ENCODE data around the gene RGS7BP. TPM values are rescaled to one million over a fixed set of nuclear protein-coding genes. Genes with fewer than 3 reads are reported as not detected.

The RGS7BP gene
- total RNA-seq, 1 donor from 2014 or later, result not detected

DNA sequence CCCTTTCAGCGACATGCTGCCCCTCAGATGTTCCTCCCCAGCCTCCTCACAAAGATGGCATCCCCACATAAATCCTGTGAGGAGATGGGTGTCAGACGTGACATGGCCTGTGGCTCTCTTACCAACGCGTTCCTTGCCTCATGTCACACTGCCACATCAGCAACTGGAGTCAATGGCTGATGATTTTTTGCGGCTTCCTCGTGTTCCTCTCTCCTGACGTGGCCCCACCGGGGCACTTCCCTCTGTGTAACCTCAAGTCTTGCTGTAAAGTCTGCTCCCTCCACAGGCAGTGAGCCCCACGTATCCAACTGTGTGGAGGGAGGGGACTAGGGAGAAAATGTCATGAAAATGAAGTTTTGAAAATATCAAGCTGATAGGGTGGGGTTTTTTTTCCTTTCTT lies 131.3 kb downstream of the RGS7BP start:
- TF ChIP-seq, protein P1, sequence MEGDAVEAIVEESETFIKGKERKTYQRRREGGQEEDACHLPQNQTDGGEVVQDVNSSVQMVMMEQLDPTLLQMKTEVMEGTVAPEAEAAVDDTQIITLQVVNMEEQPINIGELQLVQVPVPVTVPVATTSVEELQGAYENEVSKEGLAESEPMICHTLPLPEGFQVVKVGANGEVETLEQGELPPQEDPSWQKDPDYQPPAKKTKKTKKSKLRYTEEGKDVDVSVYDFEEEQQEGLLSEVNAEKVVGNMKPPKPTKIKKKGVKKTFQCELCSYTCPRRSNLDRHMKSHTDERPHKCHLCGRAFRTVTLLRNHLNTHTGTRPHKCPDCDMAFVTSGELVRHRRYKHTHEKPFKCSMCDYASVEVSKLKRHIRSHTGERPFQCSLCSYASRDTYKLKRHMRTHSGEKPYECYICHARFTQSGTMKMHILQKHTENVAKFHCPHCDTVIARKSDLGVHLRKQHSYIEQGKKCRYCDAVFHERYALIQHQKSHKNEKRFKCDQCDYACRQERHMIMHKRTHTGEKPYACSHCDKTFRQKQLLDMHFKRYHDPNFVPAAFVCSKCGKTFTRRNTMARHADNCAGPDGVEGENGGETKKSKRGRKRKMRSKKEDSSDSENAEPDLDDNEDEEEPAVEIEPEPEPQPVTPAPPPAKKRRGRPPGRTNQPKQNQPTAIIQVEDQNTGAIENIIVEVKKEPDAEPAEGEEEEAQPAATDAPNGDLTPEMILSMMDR (conservative IDR thresholded peaks at IDR 0.05; ENCODE audit: low read depth, low read length), result no peak
- no peak overlapping the region for H3K4me3 ChIP-seq (ENCODE audit: low read depth, low read length)
- no peak for DNase-seq (ENCODE audit: low read depth)

DNA sequence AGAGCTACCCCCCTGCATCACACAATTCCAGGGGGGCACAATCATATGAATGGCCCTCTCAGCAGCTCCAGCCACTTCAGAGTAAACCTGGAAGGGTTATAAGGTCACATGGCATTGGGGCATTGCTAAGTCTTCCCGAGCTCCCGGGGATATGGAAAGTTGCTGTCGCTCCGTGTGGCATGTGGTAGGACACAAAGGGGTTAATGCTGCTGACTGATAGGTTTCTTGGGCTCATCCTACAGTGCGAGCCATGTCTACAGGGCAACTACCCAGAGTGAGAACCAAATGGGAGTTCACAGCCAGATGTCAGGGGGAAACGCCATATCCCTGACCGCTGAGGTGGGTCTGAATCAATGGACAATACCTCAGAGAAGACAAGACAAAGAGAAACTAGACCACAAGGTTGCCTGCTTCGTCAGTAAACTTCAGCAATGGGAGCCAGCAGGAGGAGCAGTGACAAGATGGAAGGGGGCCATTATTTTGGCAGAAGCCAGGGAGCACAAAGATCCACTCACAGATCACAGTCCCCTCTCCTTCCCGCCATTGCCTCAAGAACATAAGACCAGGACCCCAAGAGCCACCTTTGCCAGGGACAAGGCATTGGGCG lies 132.1 kb downstream of the RGS7BP start:
- no peak for DNase-seq (ENCODE audit: low read depth)
- TF ChIP-seq, protein P1 (conservative IDR thresholded peaks at IDR 0.05; ENCODE audit: low read depth, low read length), result peak; percentile 19
- H3K4me3 ChIP-seq (ENCODE audit: low read depth, low read length), result no peak overlapping the region

DNA sequence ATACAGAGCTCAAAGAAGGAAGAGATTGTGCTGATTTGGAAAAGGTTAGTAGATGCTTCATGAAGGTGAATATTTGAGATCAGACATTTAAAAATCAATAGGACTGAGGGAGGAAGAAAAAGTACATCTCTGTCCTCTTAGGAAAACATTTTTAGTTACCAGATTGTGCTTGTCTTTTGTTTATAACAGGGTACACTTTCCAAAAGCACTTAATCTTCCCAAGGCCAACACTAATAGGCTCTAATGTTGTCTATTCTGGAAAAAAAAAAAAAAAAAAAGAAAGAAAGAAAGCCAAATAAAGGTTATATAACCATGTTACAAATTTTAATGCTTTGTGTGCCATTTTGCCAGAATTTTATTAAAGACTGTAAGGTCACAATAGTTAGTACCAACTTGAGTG lies 139.0 kb downstream of the RGS7BP start:
- TF ChIP-seq, protein P1 (conservative IDR thresholded peaks at IDR 0.05; ENCODE audit: low read depth, low read length), result no peak
- DNase-seq (ENCODE audit: low read depth), result no peak

DNA sequence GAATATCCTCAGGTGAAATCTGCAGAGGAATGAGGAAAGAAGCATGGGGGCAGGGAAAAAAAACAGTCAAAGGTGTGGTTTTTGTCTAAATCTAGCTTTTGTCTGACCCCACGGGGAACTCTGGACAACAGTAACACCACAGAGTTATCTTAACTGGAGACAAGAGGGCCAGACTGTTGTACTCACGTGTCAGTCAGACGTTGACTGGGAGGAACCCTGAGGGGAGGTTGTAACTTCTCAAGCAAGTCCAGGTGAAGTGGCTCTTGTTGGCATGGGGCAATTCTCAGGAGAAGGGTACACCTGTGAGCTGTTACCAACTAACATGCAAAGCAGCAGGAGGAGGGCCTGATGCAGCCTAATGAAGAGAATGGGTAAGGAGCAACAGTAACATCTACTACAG lies 140.4 kb downstream of the RGS7BP start:
- DNase-seq (ENCODE audit: low read depth), result no peak
- TF ChIP-seq, protein P1 (conservative IDR thresholded peaks at IDR 0.05; ENCODE audit: low read depth, low read length), result no peak
- H3K4me3 ChIP-seq (ENCODE audit: low read depth, low read length), result no peak overlapping the region

More for the DNA sequence above, 139.0 kb downstream of the RGS7BP start:
- H3K4me3 ChIP-seq (ENCODE audit: low read depth, low read length), result no peak overlapping the region

DNA sequence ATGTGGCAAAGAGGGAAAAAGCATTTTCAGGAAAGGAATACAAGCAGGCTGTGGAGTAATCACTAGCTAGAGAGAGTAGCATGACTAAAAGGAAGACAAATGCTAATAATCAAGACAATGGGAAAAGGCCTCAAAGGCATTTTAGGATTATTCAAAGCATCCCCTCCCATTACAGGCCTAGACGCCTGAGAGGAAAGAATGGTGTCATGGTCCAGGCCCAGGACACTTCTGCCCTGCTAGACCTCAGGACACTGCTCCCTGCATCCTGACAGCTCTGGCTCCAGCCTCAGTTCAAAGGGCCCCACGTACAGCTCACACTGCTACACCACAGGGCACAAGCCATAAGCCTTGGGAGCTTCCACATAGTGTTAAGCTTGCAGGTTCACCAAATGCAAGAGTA lies 143.7 kb downstream of the RGS7BP start:
- no peak for DNase-seq (ENCODE audit: low read depth)

DNA sequence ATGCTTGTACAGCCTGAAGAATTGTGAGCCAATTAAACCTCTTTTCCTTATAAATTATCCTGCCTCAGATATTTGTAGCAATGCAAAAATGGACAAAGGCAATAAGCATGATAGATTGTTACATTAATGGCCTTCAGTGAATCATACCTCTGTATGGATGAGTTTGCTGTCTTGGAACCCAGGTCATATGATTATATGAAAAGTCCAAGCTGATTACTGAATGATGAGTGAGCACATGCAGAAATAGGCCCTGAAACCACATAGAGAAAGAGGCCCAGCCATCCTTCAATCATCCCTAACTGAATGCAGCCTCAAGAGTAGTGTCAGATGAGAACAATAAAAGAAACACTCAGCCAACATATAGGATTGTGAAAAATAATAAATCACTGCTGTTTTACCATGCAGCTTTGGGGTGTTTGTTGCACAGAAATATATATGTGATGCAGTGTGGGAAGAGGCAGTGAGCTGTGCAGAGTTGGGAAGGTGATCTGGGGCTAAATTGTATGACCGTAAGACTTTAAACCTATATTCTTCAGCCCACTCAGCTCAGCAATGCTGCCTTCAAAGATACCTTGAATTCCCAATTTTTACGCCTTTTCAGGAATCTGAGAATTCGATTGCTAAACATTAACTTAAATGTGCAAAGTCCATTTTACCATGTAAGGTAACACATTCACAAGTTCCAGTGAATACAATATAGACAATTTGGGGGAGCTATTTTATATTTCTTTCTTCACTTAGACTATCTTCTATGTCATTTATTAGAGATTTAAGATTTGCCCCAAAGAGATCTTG lies 148.1 kb downstream of the RGS7BP start:
- TF ChIP-seq, protein P1 (conservative IDR thresholded peaks at IDR 0.05; ENCODE audit: low read depth, low read length), result no peak
- no peak overlapping the region for H3K4me3 ChIP-seq (ENCODE audit: low read depth, low read length)
- DNase-seq (ENCODE audit: low read depth), result no peak

More for the DNA sequence above, 143.7 kb downstream of the RGS7BP start:
- TF ChIP-seq, protein P1 (conservative IDR thresholded peaks at IDR 0.05; ENCODE audit: low read depth, low read length), result no peak
- no peak overlapping the region for H3K4me3 ChIP-seq (ENCODE audit: low read depth, low read length)

All from epithelial cell of proximal tubule (primary cell).